ENCODE results near the gene GPR32.
"Not testable (repeated sequence)": the region's sequence is repeated elsewhere in the genome, so short reads cannot be mapped to it uniquely, and the experiment has no call there.

The GPR32 gene

DNA sequence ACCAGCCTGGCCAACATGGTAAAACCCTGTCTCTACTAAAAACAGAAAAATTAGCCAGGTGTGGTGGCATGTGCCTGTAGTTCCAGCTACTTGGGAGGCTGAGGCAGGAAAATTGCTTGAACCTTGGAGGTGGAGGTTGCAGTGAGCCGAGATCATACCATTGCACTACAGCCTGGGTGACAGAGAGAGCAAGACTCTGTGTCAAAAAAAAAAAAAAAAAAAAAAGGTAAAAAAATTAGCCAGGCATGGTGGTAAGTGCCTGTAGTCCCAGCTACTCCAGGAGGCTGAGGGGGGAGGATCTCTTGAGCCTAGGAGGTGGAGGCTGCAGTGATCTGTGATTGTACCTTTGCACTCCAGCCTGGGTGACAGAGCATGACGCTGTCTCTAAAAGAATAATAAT is at the start of gene GPR32:
TSS of gene GPR32 (plus strand) at position 301 of the 400 bp plus-strand sequence. CDS start 137 bp downstream, outside the sequence.
- not testable (repeated sequence) for H3K4me2 ChIP-seq (ENCODE audit: low read depth, low read length, poor library complexity, severe bottlenecking); H3K4me3 ChIP-seq (ENCODE audit: insufficient read depth, low read length, poor library complexity, severe bottlenecking); H3K27ac ChIP-seq (ENCODE audit: low read depth, low read length); H3F3A ChIP-seq (ENCODE audit: insufficient read depth); H3K9me3 ChIP-seq (ENCODE audit: insufficient read depth, low read length); H3K79me2 ChIP-seq (ENCODE audit: insufficient read depth, low read length); H3K36me3 ChIP-seq (ENCODE audit: low read length); H3K9me2 ChIP-seq (replicated peaks; ENCODE audit: insufficient read depth, low read length); H2AFZ ChIP-seq (ENCODE audit: low read depth, low read length, severe bottlenecking); H4K20me1 ChIP-seq (ENCODE audit: low read depth, low read length); H3K27me3 ChIP-seq (ENCODE audit: low read length); H3K9ac ChIP-seq (ENCODE audit: low read length)

GRCh38 chr19:50720921-50721381 is 49.3 kb upstream of the GPR32 start:
- Histone ChIP-seq H3K27ac (ENCODE audit: low read depth, low read length) (no peak overlapping the region), H3K9me2 (replicated peaks; ENCODE audit: insufficient read depth, low read length) (no peaks in the 10 kb centered on the region), H3K4me3 (ENCODE audit: insufficient read depth, low read length, poor library complexity, severe bottlenecking) (no peak overlapping the region), H4K20me1 (ENCODE audit: low read depth, low read length) (no peaks in the 10 kb centered on the region), H2AFZ (ENCODE audit: low read depth, low read length, severe bottlenecking) (no peak overlapping the region), H3K4me2 (ENCODE audit: low read depth, low read length, poor library complexity, severe bottlenecking) (no peak overlapping the region), H3K27me3 (ENCODE audit: low read length) (no peaks in the 10 kb centered on the region), H3K9me3 (ENCODE audit: insufficient read depth, low read length) (no peaks in the 10 kb centered on the region), H3K79me2 (ENCODE audit: insufficient read depth, low read length) (no peaks in the 10 kb centered on the region), H3K9ac (ENCODE audit: low read length) (no peak overlapping the region), H3K36me3 (ENCODE audit: low read length) (no peaks in the 10 kb centered on the region), H3F3A (ENCODE audit: insufficient read depth) (no peaks in the 10 kb centered on the region)
- TF ChIP-seq, protein P1, sequence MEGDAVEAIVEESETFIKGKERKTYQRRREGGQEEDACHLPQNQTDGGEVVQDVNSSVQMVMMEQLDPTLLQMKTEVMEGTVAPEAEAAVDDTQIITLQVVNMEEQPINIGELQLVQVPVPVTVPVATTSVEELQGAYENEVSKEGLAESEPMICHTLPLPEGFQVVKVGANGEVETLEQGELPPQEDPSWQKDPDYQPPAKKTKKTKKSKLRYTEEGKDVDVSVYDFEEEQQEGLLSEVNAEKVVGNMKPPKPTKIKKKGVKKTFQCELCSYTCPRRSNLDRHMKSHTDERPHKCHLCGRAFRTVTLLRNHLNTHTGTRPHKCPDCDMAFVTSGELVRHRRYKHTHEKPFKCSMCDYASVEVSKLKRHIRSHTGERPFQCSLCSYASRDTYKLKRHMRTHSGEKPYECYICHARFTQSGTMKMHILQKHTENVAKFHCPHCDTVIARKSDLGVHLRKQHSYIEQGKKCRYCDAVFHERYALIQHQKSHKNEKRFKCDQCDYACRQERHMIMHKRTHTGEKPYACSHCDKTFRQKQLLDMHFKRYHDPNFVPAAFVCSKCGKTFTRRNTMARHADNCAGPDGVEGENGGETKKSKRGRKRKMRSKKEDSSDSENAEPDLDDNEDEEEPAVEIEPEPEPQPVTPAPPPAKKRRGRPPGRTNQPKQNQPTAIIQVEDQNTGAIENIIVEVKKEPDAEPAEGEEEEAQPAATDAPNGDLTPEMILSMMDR (IDR thresholded peaks at IDR 0.05; ENCODE audit: insufficient read depth, low read length, poor library complexity, severe bottlenecking): no peak
- TF ChIP-seq EZH2phosphoT487 (conservative IDR thresholded peaks at IDR 0.05; ENCODE audit: low read length): no peak

- no peak overlapping the region for H3K4me2 ChIP-seq (ENCODE audit: low read depth, low read length, poor library complexity, severe bottlenecking)
- no peaks in the 10 kb centered on the region for H4K20me1 ChIP-seq (ENCODE audit: low read depth, low read length)
- no peak overlapping the region for H3K27ac ChIP-seq (ENCODE audit: low read depth, low read length)
- H3F3A ChIP-seq (ENCODE audit: insufficient read depth): no peaks in the 10 kb centered on the region
- no peak for TF ChIP-seq EZH2phosphoT487 (conservative IDR thresholded peaks at IDR 0.05; ENCODE audit: low read length)
- TF ChIP-seq, protein P1 (IDR thresholded peaks at IDR 0.05; ENCODE audit: insufficient read depth, low read length, poor library complexity, severe bottlenecking): no peak
- no peaks in the 10 kb centered on the region for H3K36me3 ChIP-seq (ENCODE audit: low read length)
- no peaks in the 10 kb centered on the region for H3K79me2 ChIP-seq (ENCODE audit: insufficient read depth, low read length)
- no peak overlapping the region for H3K9ac ChIP-seq (ENCODE audit: low read length)
- H2AFZ ChIP-seq (ENCODE audit: low read depth, low read length, severe bottlenecking): no peak overlapping the region
- H3K4me3 ChIP-seq (ENCODE audit: insufficient read depth, low read length, poor library complexity, severe bottlenecking): no peak overlapping the region
- H3K27me3 ChIP-seq (ENCODE audit: low read length): no peaks in the 10 kb centered on the region
- no peaks in the 10 kb centered on the region for H3K9me2 ChIP-seq (replicated peaks; ENCODE audit: insufficient read depth, low read length)
- H3K9me3 ChIP-seq (ENCODE audit: insufficient read depth, low read length): no peaks in the 10 kb centered on the region
These were observed 48.7 kb upstream of the GPR32 start for GRCh38 chr19:50721441-50722137.

DNA sequence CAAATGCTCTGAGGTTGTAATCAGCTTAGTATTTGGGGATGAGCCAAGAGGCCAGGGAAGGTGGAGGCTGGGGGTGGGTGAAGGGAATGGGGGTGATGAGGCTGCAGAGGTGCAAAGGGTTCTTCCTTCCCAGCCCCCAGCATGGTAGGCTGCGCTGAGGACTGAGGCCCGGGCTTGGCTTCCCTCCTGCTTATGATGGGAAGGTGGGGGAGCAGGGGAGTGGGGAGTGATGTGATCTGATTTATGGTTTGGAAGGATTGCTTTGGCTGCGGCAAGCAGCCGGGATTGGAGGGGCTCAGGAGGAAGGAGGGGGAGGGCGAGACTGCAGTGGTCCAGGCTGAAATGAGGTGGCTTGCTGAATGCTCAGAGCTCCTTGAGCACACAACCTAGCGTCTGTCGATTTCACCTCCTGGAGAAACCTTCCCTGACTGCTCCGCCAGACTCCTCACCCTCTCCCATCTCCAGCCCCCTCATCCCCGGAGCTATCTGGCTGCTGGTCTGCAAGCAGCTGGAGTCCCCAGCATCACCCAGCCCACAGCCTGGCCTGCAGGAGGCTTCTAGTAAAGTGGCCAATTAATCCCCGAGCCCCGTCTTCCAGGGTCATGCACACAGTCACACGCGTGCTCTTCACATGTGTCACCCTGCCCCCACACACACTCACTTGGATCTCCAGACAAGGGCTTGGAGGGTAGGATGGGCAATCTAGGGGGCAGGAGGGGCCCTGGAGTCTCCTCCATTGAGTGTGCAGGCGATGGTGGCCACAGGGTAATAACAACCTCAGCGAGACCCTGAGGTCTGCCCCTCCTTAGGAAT is 47.9 kb upstream of the GPR32 start:
- no peaks in the 10 kb centered on the region for H3K79me2 ChIP-seq (ENCODE audit: insufficient read depth, low read length)
- H3K27ac ChIP-seq (ENCODE audit: low read depth, low read length): no peak overlapping the region
- H3K9ac ChIP-seq (ENCODE audit: low read length): no peak overlapping the region
- no peaks in the 10 kb centered on the region for H3K9me3 ChIP-seq (ENCODE audit: insufficient read depth, low read length)
- no peaks in the 10 kb centered on the region for H3K27me3 ChIP-seq (ENCODE audit: low read length)
- no peaks in the 10 kb centered on the region for H3F3A ChIP-seq (ENCODE audit: insufficient read depth)
- TF ChIP-seq EZH2phosphoT487 (conservative IDR thresholded peaks at IDR 0.05; ENCODE audit: low read length): no peak
- TF ChIP-seq, protein P1 (IDR thresholded peaks at IDR 0.05; ENCODE audit: insufficient read depth, low read length, poor library complexity, severe bottlenecking): no peak
- H3K9me2 ChIP-seq (replicated peaks; ENCODE audit: insufficient read depth, low read length): no peaks in the 10 kb centered on the region
- H2AFZ ChIP-seq (ENCODE audit: low read depth, low read length, severe bottlenecking): no peak overlapping the region
- no peaks in the 10 kb centered on the region for H4K20me1 ChIP-seq (ENCODE audit: low read depth, low read length)
- no peaks in the 10 kb centered on the region for H3K36me3 ChIP-seq (ENCODE audit: low read length)
- H3K4me3 ChIP-seq (ENCODE audit: insufficient read depth, low read length, poor library complexity, severe bottlenecking): no peak overlapping the region
- no peak overlapping the region for H3K4me2 ChIP-seq (ENCODE audit: low read depth, low read length, poor library complexity, severe bottlenecking)
